HCT116 (cell line): Measurements from ENCODE around the gene MARK1.

Source experiments
- POLR2A ChIP-seq: IDR thresholded peaks from 2 replicates; pipeline ENCODE4 v1.7.0; 2011; ENCODE audit warnings: borderline replicate concordance; ENCODE audit not compliant: insufficient read depth, insufficient read length; ENCODE audit errors: extremely low read depth
- POLR2AphosphoS5 ChIP-seq: IDR thresholded peaks from 2 replicates; pipeline ENCODE4 v1.6.1; 2011; ENCODE audit warnings: mild to moderate bottlenecking, low read depth, low read length, moderate library complexity
- RAD21 ChIP-seq: IDR thresholded peaks from 2 replicates; pipeline ENCODE4 v1.6.1; 2012; ENCODE audit warnings: low read depth, mild to moderate bottlenecking
- TF ChIP-seq, protein P1 (sequence below): IDR thresholded peaks from 2 replicates; pipeline ENCODE4 v1.6.1; 2012; ENCODE audit warnings: low read depth

- TF ChIP-seq POLR2A (no peak), RAD21 (no peak), POLR2AphosphoS5 (no peak)
- TF ChIP-seq, protein P1, sequence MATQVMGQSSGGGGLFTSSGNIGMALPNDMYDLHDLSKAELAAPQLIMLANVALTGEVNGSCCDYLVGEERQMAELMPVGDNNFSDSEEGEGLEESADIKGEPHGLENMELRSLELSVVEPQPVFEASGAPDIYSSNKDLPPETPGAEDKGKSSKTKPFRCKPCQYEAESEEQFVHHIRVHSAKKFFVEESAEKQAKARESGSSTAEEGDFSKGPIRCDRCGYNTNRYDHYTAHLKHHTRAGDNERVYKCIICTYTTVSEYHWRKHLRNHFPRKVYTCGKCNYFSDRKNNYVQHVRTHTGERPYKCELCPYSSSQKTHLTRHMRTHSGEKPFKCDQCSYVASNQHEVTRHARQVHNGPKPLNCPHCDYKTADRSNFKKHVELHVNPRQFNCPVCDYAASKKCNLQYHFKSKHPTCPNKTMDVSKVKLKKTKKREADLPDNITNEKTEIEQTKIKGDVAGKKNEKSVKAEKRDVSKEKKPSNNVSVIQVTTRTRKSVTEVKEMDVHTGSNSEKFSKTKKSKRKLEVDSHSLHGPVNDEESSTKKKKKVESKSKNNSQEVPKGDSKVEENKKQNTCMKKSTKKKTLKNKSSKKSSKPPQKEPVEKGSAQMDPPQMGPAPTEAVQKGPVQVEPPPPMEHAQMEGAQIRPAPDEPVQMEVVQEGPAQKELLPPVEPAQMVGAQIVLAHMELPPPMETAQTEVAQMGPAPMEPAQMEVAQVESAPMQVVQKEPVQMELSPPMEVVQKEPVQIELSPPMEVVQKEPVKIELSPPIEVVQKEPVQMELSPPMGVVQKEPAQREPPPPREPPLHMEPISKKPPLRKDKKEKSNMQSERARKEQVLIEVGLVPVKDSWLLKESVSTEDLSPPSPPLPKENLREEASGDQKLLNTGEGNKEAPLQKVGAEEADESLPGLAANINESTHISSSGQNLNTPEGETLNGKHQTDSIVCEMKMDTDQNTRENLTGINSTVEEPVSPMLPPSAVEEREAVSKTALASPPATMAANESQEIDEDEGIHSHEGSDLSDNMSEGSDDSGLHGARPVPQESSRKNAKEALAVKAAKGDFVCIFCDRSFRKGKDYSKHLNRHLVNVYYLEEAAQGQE = no peak
Measured at GRCh38 chr1:220552672-220553260, 24.8 kb downstream of the MARK1 start.
